GM12878 (cell line): ENCODE measurements around the gene USP34. TPM values are rescaled to one million over a fixed set of nuclear protein-coding genes. Genes with fewer than 3 reads are reported as not detected.

ENCODE experiments used
- ATAC-seq: fragments of 200-7000 bp; cut with Tn5 transposase; 3 replicates; pipeline ENCODE4 v1.9.1; 2020; ENCODE audit warnings: mild to moderate bottlenecking, moderate library complexity
- BruUV-seq: library from RNA; stranded (reverse); fragments of 400-500 nt; replicated peaks from 2 replicates; lab custom pipeline; 2021; lab: Mats Ljungman, UMichigan
- CTCF ChIA-PET: fragments of 300-600 bp; sonication (Branson Sonifier 250); formaldehyde crosslinking; extraction: SDS; loops from one replicate; lab custom pipeline; 2021; ENCODE audit warnings: inconsistent platforms; lab: Yijun Ruan, JAX
- POLR2A ChIA-PET: fragments of 350-600 bp; formaldehyde crosslinking; extraction: SDS; loops from one replicate; lab custom pipeline; 2021; ENCODE audit warnings: inconsistent platforms; lab: Charles Lee
- RAD21 ChIA-PET: fragments of 300-600 bp; sonication (Branson Sonifier 250); formaldehyde crosslinking; loops from one replicate; lab custom pipeline; 2023; ENCODE audit warnings: antibody characterized with exemption; ENCODE audit not compliant: unreplicated experiment; lab: Charles Lee
- SMC1A ChIA-PET: fragments of 300-600 bp; sonication (Branson Sonifier 250); formaldehyde crosslinking; loops from one replicate; lab custom pipeline; 2023; ENCODE audit not compliant: unreplicated experiment, uncharacterized antibody; lab: Charles Lee
- DNase-seq: peaks from one replicate; pipeline ENCODE4 v3.0.0-alpha.2; 2011; ENCODE audit warnings: low read depth, low spot score
- FAIRE-seq: peaks from 3 replicates; lab custom pipeline; 2011; peaks lifted over from hg19 to GRCh38; lab: Jason Lieb, UNC
- H2AFZ ChIP-seq: 2 replicates; pipeline ENCODE4 v1.6.0; 2011; ENCODE audit warnings: low read depth, low read length, control low read depth; ENCODE audit not compliant: control insufficient read depth
- H3K27ac ChIP-seq: 2 replicates; pipeline ENCODE4 v1.5.1; 2011; ENCODE audit warnings: control low read depth; ENCODE audit not compliant: control insufficient read depth, insufficient read depth
- H3K27me3 ChIP-seq, 2 experiments: replicated peaks in 1 of 2; 2 replicates each; pipeline versions ENCODE4 v1.6.0 to v1.6.1; 2011; ENCODE audit warnings: low read length in 1 of 2; ENCODE audit not compliant: control insufficient read depth in 2 of 2, insufficient read depth in 2 of 2
- H3K36me3 ChIP-seq, 2 experiments: 2 replicates each; pipeline ENCODE4 v1.5.1; 2011; ENCODE audit warnings: low read length in 1 of 2; ENCODE audit not compliant: control insufficient read depth in 2 of 2, insufficient read depth in 2 of 2
- H3K4me1 ChIP-seq: 2 replicates; pipeline ENCODE4 v1.6.1; 2011; ENCODE audit warnings: mild to moderate bottlenecking, low read length, moderate library complexity, mixed read lengths; ENCODE audit not compliant: control insufficient read depth, insufficient read depth
- H3K4me2 ChIP-seq: 2 replicates; pipeline ENCODE4 v1.6.0; 2011; ENCODE audit warnings: control low read depth; ENCODE audit not compliant: control insufficient read depth, insufficient read depth
- H3K4me3 ChIP-seq: fragments of 200-600 bp; sonication (generic); 2 replicates; pipeline ENCODE4 v1.5.1; 2016
- H3K79me2 ChIP-seq: 2 replicates; pipeline ENCODE4 v1.6.0; 2011; ENCODE audit warnings: low read length; ENCODE audit not compliant: control insufficient read depth, insufficient read depth
- H3K9ac ChIP-seq: 2 replicates; pipeline ENCODE4 v1.8.0; 2011; ENCODE audit warnings: low read length, control low read depth, mixed read lengths; ENCODE audit not compliant: control insufficient read depth, insufficient read depth
- H3K9me3 ChIP-seq: replicated peaks from 3 replicates; pipeline ENCODE4 v1.5.1; 2011; ENCODE audit warnings: mild to moderate bottlenecking, low read length; ENCODE audit not compliant: control insufficient read depth, insufficient read depth
- H4K20me1 ChIP-seq: 2 replicates; pipeline ENCODE4 v1.6.0; 2011; ENCODE audit not compliant: control insufficient read depth, insufficient read depth
- ELK1 ChIP-seq: IDR thresholded peaks from 2 replicates; pipeline ENCODE4 v1.6.1; 2012; ENCODE audit warnings: low read depth, low read length, improper control_type of control experiment
- POLR2A ChIP-seq: IDR thresholded peaks from 2 replicates; pipeline ENCODE4 v1.6.1; 2011; ENCODE audit warnings: low read depth, mild to moderate bottlenecking, low read length
- SMARCA5 ChIP-seq: fragments of 450-650 bp; IDR thresholded peaks from 2 replicates; pipeline ENCODE4 v1.6.1; 2017; ENCODE audit warnings: mild to moderate bottlenecking
- WGBS: methylation state at CpG from one replicate; pipeline ENCODE4 v1.1.6; 2016; ENCODE audit warnings: low lambda C conversion rate; ENCODE audit not compliant: insufficient replicate concordance, insufficient coverage; ENCODE audit errors: missing lambda C conversion rate; 5-methylcytosine and 5-hydroxymethylcytosine counted together
- in situ Hi-C: fragments of 300-500 bp; cut with MboI; formaldehyde crosslinking; loops from 9 replicates; pipeline ENCODE4 v1.14.3; 2018; ENCODE audit warnings: mixed read lengths
- intact Hi-C: fragments of 100-400 bp; cut with micrococcal nuclease; formaldehyde crosslinking; loops from one replicate; pipeline ENCODE4 v1.14.2; 2022; ENCODE audit not compliant: unreplicated experiment
- polyA plus RNA-seq, 11 experiments: library from polyadenylated mRNA; depleted of rRNA in 4 of 11; unstranded in 6 of 11; stranded (reverse) in 5 of 11; fragments of >200 nt; fragmentation: Nextera tagmentation in 4 of 11; fragmentation: Illumina TruSeq in 1 of 11; extraction: Ambion mirVana in 4 of 11; extraction: Trizol in 1 of 11; gene quantifications; 1 replicate in 1 of 11; 2 replicates in 10 of 11; pipeline versions ENCODE4 v1.2.1 to v1.2.3, GENCODE V29; 2011 to 2016; ENCODE audit warnings: inconsistent platforms in 2 of 11, missing spikeins in 2 of 11, low read depth in 1 of 11
- total RNA-seq, 4 experiments: library from RNA; depleted of rRNA in 3 of 4; stranded (reverse); fragments of >200 nt in 3 of 4; fragmentation: Illumina TruSeq in 1 of 4; extraction: Trizol in 1 of 4; gene quantifications; 2 replicates each; pipeline versions ENCODE4 v1.2.1 to v1.2.3, GENCODE V29; 2013 to 2021

Gene USP34
- total and polyA plus RNA-seq, 10 of the 15 experiments (the other 5 are each of a cell fraction or from before 2014, with no cell fraction given), result 26.2 to 106 (median 62.1) TPM

DNA sequence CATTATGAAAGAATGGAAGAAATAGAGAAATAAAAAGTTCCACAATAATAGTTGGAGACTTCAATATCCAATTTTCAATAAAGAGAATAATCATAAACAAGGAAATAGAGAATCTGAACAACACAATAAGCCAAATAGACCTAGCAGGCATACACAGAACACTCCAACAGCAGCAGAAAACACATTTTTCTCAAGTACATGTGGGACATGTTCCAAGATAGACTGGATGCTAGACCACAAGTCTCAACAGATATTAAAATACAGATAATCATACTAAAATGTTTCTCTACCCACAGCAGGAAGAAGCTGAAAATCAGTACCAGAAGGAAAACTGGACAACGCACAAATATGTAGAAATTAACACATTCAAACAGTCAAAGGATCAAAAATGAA, 113.9 kb downstream of the USP34 start:
- no peak for FAIRE-seq
- SMC1A ChIA-PET, result interaction anchor here (0.8 to 1.7 kb wide), 3 partner anchors 8 to 25 kb away, joined by 3 to 6 read pairs (median 5); no protein-coding TSS in a partner anchor
- H4K20me1 ChIP-seq, result no peaks in the 10 kb centered on the region

GRCh38 chr2:61356261-61356957, 114.5 kb downstream of the USP34 start:
- H3K79me2 ChIP-seq, result peaks cover 11% of the 10 kb centered on the region
- ChIA-PET CTCF (interaction anchor here (0.5 kb wide), 1 partner anchor 682 kb away, joined by 3 read pairs; no protein-coding TSS in a partner anchor), SMC1A (interaction anchor here (1.3 kb wide), 1 partner anchor 25 kb away, joined by 3 read pairs; no protein-coding TSS in a partner anchor), RAD21 (no interaction called here), POLR2A (no interaction called here)
- no peak overlapping the region for H3K9ac ChIP-seq
- 78% methylated on average over 4 of the region's 4 CpGs for WGBS
- no peaks in the 10 kb centered on the region for H3K27me3 ChIP-seq
- H3K9me3 ChIP-seq, result peaks cover 3% of the 10 kb centered on the region; the same call in 2 of the 3 replicates
- H4K20me1 ChIP-seq, result no peaks in the 10 kb centered on the region
- ATAC-seq (peak; percentile 66), FAIRE-seq (peak; percentile 23), DNase-seq (no peak)
- 0 out of 2 replicates have a peak overlapping the region, but pooled peaks have one; percentile 35 for H3K4me2 ChIP-seq
- H3K27ac ChIP-seq, result peak overlapping the region; percentile 20; the same call in 1 of the 2 replicates
- intact Hi-C loops, result no loop called here
- peaks cover 0 to 2% of the 10 kb centered on the region in 2 experiments; a peak in 2 of 4 replicates for H3K36me3 ChIP-seq
- in situ Hi-C loops, result no loop called here
- no peak overlapping the region for H2AFZ ChIP-seq
- H3K4me1 ChIP-seq, result peaks cover 3% of the 10 kb centered on the region; the same call in 1 of the 2 replicates
- H3K4me3 ChIP-seq, result no peak overlapping the region
- no peak for TF ChIP-seq ELK1
- BruUV-seq, result no TSS peak

More for the DNA sequence above, 113.9 kb downstream of the USP34 start:
- H2AFZ ChIP-seq, result no peak overlapping the region
- peaks cover 3% of the 10 kb centered on the region; the same call in 1 of the 2 replicates for H3K4me1 ChIP-seq
- H3K4me3 ChIP-seq, result no peak overlapping the region
- ChIA-PET POLR2A (no interaction called here), CTCF (interaction anchor here (0.5 kb wide), 1 partner anchor 682 kb away, joined by 3 read pairs; no protein-coding TSS in a partner anchor), RAD21 (no interaction called here)
- 55% methylated on average over 1 of the region's 1 CpG for WGBS
- intact Hi-C loops (no loop called here), in situ Hi-C loops (no loop called here)
- peaks cover 11% of the 10 kb centered on the region for H3K79me2 ChIP-seq
- H3K27ac ChIP-seq, result peak overlapping the region; percentile 20; the same call in 1 of the 2 replicates
- no peak for ATAC-seq
- H3K36me3 ChIP-seq, result peaks cover 0 to 2% of the 10 kb centered on the region in 2 experiments; a peak in 2 of 4 replicates
- no peaks in the 10 kb centered on the region for H3K27me3 ChIP-seq
- 0 out of 2 replicates have a peak overlapping the region, but pooled peaks have one; percentile 35 for H3K4me2 ChIP-seq
- TF ChIP-seq SMARCA5, result no peak
- TF ChIP-seq POLR2A, result no peak
- no peak for DNase-seq
- BruUV-seq, result no TSS peak
- peaks cover 3% of the 10 kb centered on the region; the same call in 2 of the 3 replicates for H3K9me3 ChIP-seq
- no peak overlapping the region for H3K9ac ChIP-seq
